DND-41 (cell line): ENCODE measurements around the gene CACNB4.

Experiments
- EZH2 ChIP-seq: IDR thresholded peaks from 3 replicates; pipeline ENCODE4 v1.6.1; 2012; ENCODE audit warnings: borderline replicate concordance, low read depth, mild to moderate bottlenecking, moderate library complexity, low read length, inconsistent platforms; ENCODE audit not compliant: severe bottlenecking
- TF ChIP-seq, protein P1 (sequence below): IDR thresholded peaks from 2 replicates; pipeline ENCODE4 v1.5.1; 2012; ENCODE audit warnings: borderline replicate concordance, low read length, moderate library complexity, mild to moderate bottlenecking; ENCODE audit not compliant: poor library complexity, severe bottlenecking; ENCODE audit errors: extremely low read depth

DNA sequence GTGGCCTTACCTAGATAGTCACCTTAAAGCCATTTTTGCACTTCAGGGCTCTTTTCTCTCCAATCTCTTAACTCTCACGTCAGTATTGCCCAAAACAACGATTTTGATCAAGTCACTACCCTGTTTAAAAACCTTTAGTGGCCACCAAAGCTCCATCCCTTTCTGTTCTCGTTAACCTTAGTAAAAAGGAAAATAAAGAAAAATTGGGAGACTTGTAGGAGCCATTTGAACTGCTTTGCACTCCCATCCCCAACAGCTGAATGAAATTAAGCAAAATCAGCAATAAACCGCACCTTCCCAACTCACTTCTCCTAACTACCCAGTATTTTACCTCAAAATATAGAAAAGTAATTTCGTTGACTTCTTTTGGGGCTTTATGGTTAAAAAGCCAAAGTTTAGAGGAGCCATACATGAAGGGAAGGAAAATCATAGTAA lies 269.9 kb downstream of the CACNB4 start:
- TF ChIP-seq, protein P1, sequence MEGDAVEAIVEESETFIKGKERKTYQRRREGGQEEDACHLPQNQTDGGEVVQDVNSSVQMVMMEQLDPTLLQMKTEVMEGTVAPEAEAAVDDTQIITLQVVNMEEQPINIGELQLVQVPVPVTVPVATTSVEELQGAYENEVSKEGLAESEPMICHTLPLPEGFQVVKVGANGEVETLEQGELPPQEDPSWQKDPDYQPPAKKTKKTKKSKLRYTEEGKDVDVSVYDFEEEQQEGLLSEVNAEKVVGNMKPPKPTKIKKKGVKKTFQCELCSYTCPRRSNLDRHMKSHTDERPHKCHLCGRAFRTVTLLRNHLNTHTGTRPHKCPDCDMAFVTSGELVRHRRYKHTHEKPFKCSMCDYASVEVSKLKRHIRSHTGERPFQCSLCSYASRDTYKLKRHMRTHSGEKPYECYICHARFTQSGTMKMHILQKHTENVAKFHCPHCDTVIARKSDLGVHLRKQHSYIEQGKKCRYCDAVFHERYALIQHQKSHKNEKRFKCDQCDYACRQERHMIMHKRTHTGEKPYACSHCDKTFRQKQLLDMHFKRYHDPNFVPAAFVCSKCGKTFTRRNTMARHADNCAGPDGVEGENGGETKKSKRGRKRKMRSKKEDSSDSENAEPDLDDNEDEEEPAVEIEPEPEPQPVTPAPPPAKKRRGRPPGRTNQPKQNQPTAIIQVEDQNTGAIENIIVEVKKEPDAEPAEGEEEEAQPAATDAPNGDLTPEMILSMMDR = no peak
- no peak for TF ChIP-seq EZH2
